ENCODE results near the gene RFC4.

Gene RFC4

GRCh38 chr3:186785495-186786018 lies 20.7 kb downstream of the RFC4 start:
- no peak for DNase-seq

- DNase-seq = no peak
Observed at GRCh38 chr3:186784820-186785494, 21.3 kb downstream of the RFC4 start.

GRCh38 chr3:186783731-186784515 lies 22.4 kb downstream of the RFC4 start:
- DNase-seq = peak; percentile 62

GRCh38 chr3:186783058-186783730 lies 23.1 kb downstream of the RFC4 start, which contains the start of gene EIF4A2:
Gene EIF4A2, plus strand, starts transcription at chr3:186783577. Its CDS starts 34 bp downstream, at chr3:186783611.
- DNase-seq = peak; percentile 85

- DNase-seq = peak; percentile 30
Observed at GRCh38 chr3:186782542-186783057, 23.7 kb downstream of the RFC4 start.

GRCh38 chr3:186779204-186779603 lies 27.1 kb downstream of the RFC4 start:
- DNase-seq = no peak

- no peak for DNase-seq
Observed at GRCh38 chr3:186775999-186776398, 30.3 kb downstream of the RFC4 start.

- DNase-seq = peak; percentile 36
Observed at GRCh38 chr3:186772701-186773417, 33.4 kb downstream of the RFC4 start.

- DNase-seq = no peak
Observed at GRCh38 chr3:186772281-186772694, 34.0 kb downstream of the RFC4 start.

- no peak for DNase-seq
Observed at GRCh38 chr3:186760897-186761447, 45.3 kb downstream of the RFC4 start.

- DNase-seq = no peak
Observed at GRCh38 chr3:186760141-186760833, 46.0 kb downstream of the RFC4 start.

- DNase-seq = no peak
Observed at GRCh38 chr3:186759231-186759930, 46.9 kb downstream of the RFC4 start.

GRCh38 chr3:186757686-186758220 lies 48.5 kb downstream of the RFC4 start:
- DNase-seq = no peak

- no peak for DNase-seq
Observed at GRCh38 chr3:186757214-186757613, 49.1 kb downstream of the RFC4 start.

GRCh38 chr3:186754871-186755270 lies 51.4 kb downstream of the RFC4 start:
- no peak for DNase-seq

- no peak for DNase-seq
Observed at GRCh38 chr3:186754006-186754405, 52.3 kb downstream of the RFC4 start.

GRCh38 chr3:186751480-186751879 lies 54.8 kb downstream of the RFC4 start:
- DNase-seq = no peak

GRCh38 chr3:186750316-186750715 lies 56.0 kb downstream of the RFC4 start:
- DNase-seq = no peak

GRCh38 chr3:186746008-186746407 lies 60.3 kb downstream of the RFC4 start:
- peak; percentile 90 for DNase-seq

GRCh38 chr3:186743666-186744065 lies 62.6 kb downstream of the RFC4 start:
- no peak for DNase-seq
